Parathyroid adenoma (tissue), 2 donors: Measurements from ENCODE around the gene NR2F1.

Experiments used
- H2AFZ ChIP-seq: fragments of 300-600 bp; sonication (generic); one replicate; pipeline ENCODE4 v1.7.0; 2017; ENCODE audit warnings: antibody characterized with exemption, mild to moderate bottlenecking
- H3K27ac ChIP-seq: fragments of 300-600 bp; sonication (generic); one replicate; pipeline ENCODE4 v1.7.0; 2017
- H3K27me3 ChIP-seq: fragments of 300-600 bp; sonication (generic); one replicate; pipeline ENCODE4 v1.7.0; 2017; ENCODE audit warnings: low read length; ENCODE audit not compliant: control insufficient read depth, insufficient read depth
- H3K36me3 ChIP-seq: fragments of 300-600 bp; sonication (generic); one replicate; pipeline ENCODE4 v1.7.0; 2017; ENCODE audit warnings: low read length; ENCODE audit not compliant: control insufficient read depth, insufficient read depth
- H3K4me1 ChIP-seq: fragments of 300-600 bp; sonication (generic); one replicate; pipeline ENCODE4 v1.7.0; 2017; ENCODE audit warnings: control low read depth
- H3K4me2 ChIP-seq: fragments of 300-600 bp; sonication (generic); one replicate; pipeline ENCODE4 v1.7.0; 2017; ENCODE audit warnings: low read length
- H3K4me3 ChIP-seq: fragments of 300-600 bp; sonication (generic); one replicate; pipeline ENCODE4 v1.7.0; 2017; ENCODE audit warnings: low read depth, low read length
- H3K79me2 ChIP-seq: fragments of 300-600 bp; sonication (generic); one replicate; pipeline ENCODE4 v1.7.0; 2017; ENCODE audit warnings: control low read depth
- H3K9ac ChIP-seq: fragments of 300-600 bp; sonication (generic); one replicate; pipeline ENCODE4 v1.7.0; 2017; ENCODE audit warnings: mild to moderate bottlenecking
- H3K9me3 ChIP-seq: fragments of 300-600 bp; sonication (generic); one replicate; pipeline ENCODE4 v1.7.0; 2017; ENCODE audit warnings: low read length; ENCODE audit not compliant: control insufficient read depth
- CTCF ChIP-seq: fragments of 300-600 bp; sonication (generic); IDR thresholded peaks from one replicate; pipeline ENCODE4 v1.7.0; 2017; ENCODE audit warnings: antibody characterized with exemption, mild to moderate bottlenecking
- donor health status: primary hyperparathyroidism.

Gene NR2F1

GRCh38 chr5:93589829-93590215, 6.8 kb downstream of the NR2F1 start:
- H3K4me1 ChIP-seq = no peaks in the 10 kb centered on the region
- H3K36me3 ChIP-seq = no peaks in the 10 kb centered on the region
- no peaks in the 10 kb centered on the region for H3K9me3 ChIP-seq
- H3K79me2 ChIP-seq = no peaks in the 10 kb centered on the region
- H3K27me3 ChIP-seq = peaks cover 27% of the 10 kb centered on the region
- H3K4me2 ChIP-seq = no peak overlapping the region
- H2AFZ ChIP-seq = no peak overlapping the region
- H3K27ac ChIP-seq = no peak overlapping the region
- TF ChIP-seq CTCF = no peak
- H3K4me3 ChIP-seq = no peak overlapping the region
- no peak overlapping the region for H3K9ac ChIP-seq

GRCh38 chr5:93590493-93590892, 7.5 kb downstream of the NR2F1 start:
- Histone ChIP-seq H3K27ac (no peak overlapping the region), H2AFZ (no peak overlapping the region), H3K36me3 (no peaks in the 10 kb centered on the region), H3K9me3 (no peaks in the 10 kb centered on the region), H3K4me1 (no peaks in the 10 kb centered on the region), H3K4me3 (no peak overlapping the region), H3K4me2 (no peak overlapping the region), H3K79me2 (no peaks in the 10 kb centered on the region), H3K9ac (no peak overlapping the region), H3K27me3 (peaks cover 27% of the 10 kb centered on the region)
- TF ChIP-seq CTCF = no peak

- Histone ChIP-seq H3K27me3 (peaks cover 19% of the 10 kb centered on the region), H3K27ac (no peak overlapping the region), H3K79me2 (no peaks in the 10 kb centered on the region), H3K9me3 (no peaks in the 10 kb centered on the region), H2AFZ (no peak overlapping the region), H3K4me1 (no peaks in the 10 kb centered on the region), H3K36me3 (no peaks in the 10 kb centered on the region), H3K9ac (no peak overlapping the region), H3K4me2 (no peak overlapping the region), H3K4me3 (no peak overlapping the region)
- TF ChIP-seq CTCF = no peak
Observed at GRCh38 chr5:93591323-93591945, 8.4 kb downstream of the NR2F1 start.

GRCh38 chr5:93592883-93593282, 9.9 kb downstream of the NR2F1 start:
- no peak overlapping the region for H3K4me2 ChIP-seq
- H2AFZ ChIP-seq = no peak overlapping the region
- H3K79me2 ChIP-seq = no peaks in the 10 kb centered on the region
- H3K36me3 ChIP-seq = no peaks in the 10 kb centered on the region
- TF ChIP-seq CTCF = no peak
- H3K4me1 ChIP-seq = no peaks in the 10 kb centered on the region
- no peaks in the 10 kb centered on the region for H3K9me3 ChIP-seq
- H3K9ac ChIP-seq = no peak overlapping the region
- H3K4me3 ChIP-seq = no peak overlapping the region
- H3K27me3 ChIP-seq = peaks cover 9% of the 10 kb centered on the region
- no peak overlapping the region for H3K27ac ChIP-seq

- Histone ChIP-seq H3K27ac (no peak overlapping the region), H3K4me1 (no peaks in the 10 kb centered on the region), H2AFZ (no peak overlapping the region), H3K27me3 (peaks cover 6% of the 10 kb centered on the region), H3K9me3 (no peaks in the 10 kb centered on the region), H3K4me2 (no peak overlapping the region), H3K4me3 (no peak overlapping the region), H3K9ac (no peak overlapping the region), H3K79me2 (no peaks in the 10 kb centered on the region), H3K36me3 (no peaks in the 10 kb centered on the region)
- TF ChIP-seq CTCF = no peak
Observed at GRCh38 chr5:93593476-93594131, 10.6 kb downstream of the NR2F1 start.
